Skin epidermis (tissue), 12 donors: ENCODE data around the gene ENDOG.
"Not testable (repeated sequence)": the region's sequence is repeated elsewhere in the genome, so short reads cannot be mapped to it uniquely, and the experiment has no call there.

ENCODE experiments used
- H3K27ac ChIP-seq, 21 experiments: fragments of 200-600 bp; sonication (generic) in 11 of 21; one replicate each; pipeline ENCODE4 v1.5.0; 2020; ENCODE audit warnings: mild to moderate bottlenecking in 3 of 21, inconsistent platforms in 2 of 21, moderate library complexity in 2 of 21
- H3K4me3 ChIP-seq, 7 experiments: fragments of 200-600 bp; sonication (generic) in 2 of 7; one replicate each; pipeline ENCODE4 v1.5.0; 2020; ENCODE audit warnings: inconsistent platforms in 2 of 7, mild to moderate bottlenecking in 2 of 7, moderate library complexity in 1 of 7

Gene ENDOG

DNA sequence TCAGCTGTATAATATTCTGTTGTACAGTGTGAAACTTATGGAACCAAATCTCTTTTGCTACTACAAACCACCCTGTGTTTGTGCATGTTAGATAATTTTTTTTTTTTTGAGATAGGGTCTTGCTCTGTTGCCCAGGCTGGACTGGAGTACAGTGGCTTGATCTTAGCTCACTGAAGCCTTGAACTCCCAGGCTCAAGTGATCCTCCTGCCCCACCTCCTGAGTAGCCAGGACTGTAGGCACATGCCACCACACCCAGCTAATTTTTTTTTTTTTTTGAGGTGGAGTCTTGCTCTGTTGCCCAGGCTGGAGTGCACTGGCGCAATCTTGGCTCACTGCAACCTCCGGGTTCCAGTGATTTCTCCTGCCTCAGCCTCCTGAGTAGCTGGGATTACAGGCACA, 23.3 kb upstream of the ENDOG start:
- not testable (repeated sequence) for H3K4me3 ChIP-seq, H3K27ac ChIP-seq

DNA sequence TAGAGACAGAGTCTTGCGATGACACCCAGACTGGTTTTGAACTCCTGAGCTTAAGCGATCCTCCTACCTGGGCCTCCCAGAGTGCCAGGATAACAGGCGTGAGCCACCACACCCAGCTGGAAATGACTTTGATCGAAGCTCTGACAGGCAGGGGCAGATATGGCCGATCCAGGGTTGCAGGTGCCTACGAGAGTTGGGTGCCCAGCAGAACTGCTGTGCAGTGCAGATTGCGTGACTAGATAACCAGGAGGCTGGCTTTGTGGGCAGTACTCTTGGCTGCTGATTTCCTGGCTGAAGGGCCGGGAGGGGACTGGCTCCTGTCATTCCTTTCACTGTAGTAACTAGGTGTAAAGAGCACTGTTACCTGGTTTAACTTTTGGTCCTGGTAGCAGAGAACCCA, 19.4 kb upstream of the ENDOG start:
- no peak overlapping the region for H3K4me3 ChIP-seq
- H3K27ac ChIP-seq: no peak overlapping the region

DNA sequence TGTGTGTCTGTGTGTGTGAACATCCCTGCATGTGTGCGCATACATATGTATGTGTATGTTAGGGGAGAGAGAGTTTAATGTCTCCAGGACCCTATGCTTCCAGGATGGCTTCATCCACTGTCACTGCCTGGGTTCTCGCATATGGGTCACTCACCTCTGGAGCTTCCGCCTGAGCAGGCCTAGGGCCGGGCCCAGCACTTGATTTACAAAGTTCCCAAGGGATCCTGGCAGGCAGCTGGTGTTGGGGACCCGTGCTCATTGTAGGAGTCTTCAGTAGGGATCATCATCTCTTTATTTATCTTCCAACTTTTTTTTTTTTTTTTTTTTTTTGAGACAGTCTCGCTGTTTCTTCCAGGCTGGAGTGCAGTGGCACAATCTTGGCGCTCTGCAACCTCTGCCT, 18.2 kb upstream of the ENDOG start:
- Histone ChIP-seq H3K27ac (no peak overlapping the region), H3K4me3 (no peak overlapping the region)

DNA sequence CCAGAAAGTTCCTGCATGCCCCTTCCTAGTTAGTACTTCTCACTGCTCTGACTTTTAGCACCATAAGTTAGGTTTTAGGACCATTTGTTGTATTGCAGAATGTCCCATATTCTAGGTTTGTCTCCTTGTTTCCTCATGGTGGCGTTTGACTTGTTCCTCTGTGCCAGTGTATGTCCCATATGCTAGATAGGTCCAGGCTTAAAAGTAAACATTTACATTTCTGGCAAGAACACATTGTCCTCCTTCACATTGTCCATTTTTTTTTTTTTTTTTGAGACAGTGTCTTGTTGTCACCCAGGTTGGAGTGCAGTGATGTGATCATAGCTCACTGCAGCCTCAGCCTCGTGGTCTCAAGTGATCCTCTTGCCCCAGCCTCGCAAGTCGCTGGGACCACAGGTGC, 15.8 kb upstream of the ENDOG start:
- Histone ChIP-seq H3K4me3 (no peak overlapping the region), H3K27ac (no peak overlapping the region)

DNA sequence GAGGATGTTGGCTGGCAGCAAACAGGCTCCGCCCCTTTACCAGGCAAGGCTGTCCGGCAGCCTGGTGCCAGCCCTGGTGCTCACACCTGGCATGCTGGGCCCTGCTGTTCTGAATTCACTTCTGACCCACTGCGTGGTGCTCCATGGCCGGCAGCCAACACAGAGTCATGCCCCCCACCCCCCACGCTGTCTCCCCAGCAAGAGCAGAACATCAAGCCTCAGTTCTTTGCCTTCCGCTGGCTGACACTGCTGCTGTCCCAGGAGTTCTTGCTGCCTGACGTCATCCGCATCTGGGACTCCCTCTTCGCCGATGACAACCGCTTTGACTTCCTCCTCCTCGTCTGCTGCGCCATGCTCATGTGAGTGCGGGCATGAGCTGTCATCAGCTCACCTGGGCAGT, 12.6 kb upstream of the ENDOG start:
- H3K27ac ChIP-seq: no peak overlapping the region

DNA sequence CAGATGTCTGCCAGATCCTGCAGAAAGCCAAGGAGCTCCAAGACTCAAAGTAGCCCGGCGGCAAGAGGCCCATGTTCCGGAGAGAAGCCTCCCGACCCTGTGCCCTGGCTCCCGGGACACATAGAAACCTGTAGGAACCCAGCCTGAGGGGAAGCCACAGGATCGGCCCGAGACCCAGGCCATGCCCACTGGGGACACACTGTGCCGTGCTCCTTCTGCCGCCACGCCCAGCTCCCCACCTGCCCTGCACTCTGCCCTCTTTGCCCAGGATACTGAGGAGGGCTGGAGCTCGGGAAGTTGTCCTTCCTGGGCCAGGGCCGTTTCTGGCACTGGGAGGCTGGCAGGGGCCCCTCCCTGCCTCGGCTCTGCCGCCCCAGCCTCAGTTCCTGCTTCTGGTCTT, 10.5 kb upstream of the ENDOG start:
- no peak overlapping the region for H3K27ac ChIP-seq
- H3K4me3 ChIP-seq: no peak overlapping the region

More for the DNA sequence above, 12.6 kb upstream of the ENDOG start:
- no peak overlapping the region for H3K4me3 ChIP-seq

DNA sequence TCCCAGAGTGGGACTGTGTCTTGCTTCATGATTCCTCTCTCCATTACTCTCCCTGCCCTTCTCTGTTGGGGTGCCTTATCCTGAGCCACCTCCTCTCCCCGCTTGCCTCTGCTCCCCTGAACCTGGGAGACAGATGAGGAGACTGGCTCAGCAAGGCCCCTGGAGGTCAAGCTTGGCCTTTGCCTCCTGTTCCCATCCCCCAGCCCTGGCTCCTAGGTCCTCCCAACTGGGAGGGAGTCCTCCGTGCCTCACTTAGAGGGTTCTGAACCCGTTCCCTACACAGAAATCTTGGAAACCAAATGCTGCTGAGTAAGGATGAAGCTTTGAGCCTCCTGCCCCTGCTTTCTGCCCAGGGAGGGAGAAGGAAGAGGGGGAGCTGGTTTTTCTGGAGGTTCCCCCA, 9.8 kb upstream of the ENDOG start:
- H3K4me3 ChIP-seq: no peak overlapping the region
- no peak overlapping the region for H3K27ac ChIP-seq

DNA sequence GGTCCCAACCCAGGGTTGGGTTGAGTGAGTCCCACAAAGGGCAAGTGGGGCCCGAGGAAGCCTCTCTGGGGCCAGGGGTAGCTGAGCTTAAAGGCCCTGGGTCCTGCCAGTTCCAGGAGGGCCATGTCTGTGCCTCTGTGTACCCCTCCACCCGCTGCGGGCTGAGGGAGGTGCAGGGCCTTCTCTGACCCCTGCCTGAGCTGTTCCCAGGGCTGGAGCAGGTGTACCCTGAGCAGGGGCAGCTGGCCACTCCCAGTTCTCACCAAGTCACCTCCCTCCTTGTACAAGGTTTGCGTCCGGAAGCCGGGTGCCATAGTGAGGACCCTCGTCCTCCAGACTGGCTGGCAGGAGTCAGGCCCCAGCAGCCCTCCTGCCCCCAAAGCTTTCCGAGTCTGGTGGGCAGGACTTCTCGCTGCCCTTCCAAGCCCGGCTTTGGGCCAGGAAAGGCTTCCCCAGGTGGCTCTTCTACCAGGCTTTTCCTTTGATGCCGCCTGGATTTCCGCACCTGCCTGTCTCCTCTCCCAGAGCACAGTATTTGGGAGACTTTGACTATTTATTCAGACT, 9.2 kb upstream of the ENDOG start:
- Histone ChIP-seq H3K27ac (no peak overlapping the region), H3K4me3 (no peak overlapping the region)

DNA sequence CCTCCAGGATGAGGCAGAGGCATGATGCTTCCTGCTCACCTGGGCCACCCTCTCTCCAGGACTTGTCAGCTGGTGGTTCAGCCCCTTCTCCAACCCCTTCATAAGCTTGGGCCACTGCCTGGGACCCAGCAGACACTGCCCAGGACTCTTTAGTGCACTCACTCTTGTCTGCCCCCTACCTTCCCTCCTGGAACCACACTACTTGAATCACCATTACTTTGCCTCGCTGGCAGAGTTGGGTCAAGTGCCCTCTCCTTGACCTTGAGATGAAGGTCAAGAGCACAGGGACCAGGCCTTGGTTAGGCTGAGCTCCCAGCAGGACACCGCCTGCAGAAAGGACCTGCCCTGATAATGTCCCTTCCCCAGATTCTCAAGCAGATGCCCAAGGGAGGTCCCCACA, 8.5 kb upstream of the ENDOG start:
- no peak overlapping the region for H3K27ac ChIP-seq
- no peak overlapping the region for H3K4me3 ChIP-seq

DNA sequence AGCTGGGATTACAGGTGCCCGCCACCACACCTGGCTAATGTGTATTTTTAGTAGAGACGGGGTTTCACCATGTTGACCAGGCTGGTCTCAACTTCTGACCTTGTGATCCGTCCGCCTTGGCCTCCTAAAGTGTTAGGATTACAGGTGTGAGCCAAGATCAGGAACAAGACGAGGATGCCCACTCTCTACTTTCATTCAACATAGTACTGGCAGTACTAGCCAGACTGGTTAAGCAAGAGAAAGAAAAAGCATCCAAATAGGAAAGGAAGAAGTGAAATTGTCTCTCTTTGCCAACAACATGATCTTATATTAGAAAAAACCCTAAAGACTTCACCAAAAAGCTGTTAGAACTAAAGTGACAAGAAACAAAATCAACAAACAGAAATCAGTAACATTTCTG, 7.4 kb upstream of the ENDOG start:
- no peak overlapping the region for H3K4me3 ChIP-seq
- no peak overlapping the region for H3K27ac ChIP-seq

DNA sequence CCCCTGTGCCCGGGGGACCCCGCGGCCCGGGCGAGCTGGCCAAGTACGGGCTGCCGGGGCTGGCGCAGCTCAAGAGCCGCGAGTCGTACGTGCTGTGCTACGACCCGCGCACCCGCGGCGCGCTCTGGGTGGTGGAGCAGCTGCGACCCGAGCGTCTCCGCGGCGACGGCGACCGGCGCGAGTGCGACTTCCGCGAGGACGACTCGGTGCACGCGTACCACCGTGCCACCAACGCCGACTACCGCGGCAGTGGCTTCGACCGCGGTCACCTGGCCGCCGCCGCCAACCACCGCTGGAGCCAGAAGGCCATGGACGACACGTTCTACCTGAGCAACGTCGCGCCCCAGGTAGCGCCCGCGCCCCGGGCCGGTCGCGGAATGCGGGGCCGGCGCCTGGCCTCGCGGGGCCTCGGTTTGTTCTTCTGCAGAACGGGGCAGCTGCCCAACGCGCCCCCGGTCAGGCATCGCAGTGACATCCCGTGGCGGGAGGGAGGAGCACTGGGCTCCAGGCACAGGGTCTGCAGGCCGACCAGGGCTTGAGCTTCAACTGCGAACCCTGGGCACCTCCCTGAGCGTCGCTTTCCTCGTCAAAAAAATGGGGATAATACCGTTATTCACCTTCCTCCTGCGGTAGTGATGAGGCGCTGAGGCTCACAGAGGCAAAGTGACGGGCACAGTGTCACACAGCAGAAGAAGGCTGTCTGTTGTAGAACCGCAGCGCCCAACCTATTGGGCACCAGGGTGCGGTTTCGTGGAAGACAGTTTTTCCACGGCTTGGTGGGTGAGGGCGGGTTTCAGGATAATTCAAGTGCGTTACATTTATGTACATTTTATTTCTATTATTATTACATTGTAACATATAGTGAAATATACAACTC, 777 bp downstream of the ENDOG start:
- Histone ChIP-seq H3K27ac (peak overlapping the region in 17 of 21 experiments; percentile 28 to 86 (median 78)), H3K4me3 (peak overlapping the region; percentile 47 to 64 (median 61))

DNA sequence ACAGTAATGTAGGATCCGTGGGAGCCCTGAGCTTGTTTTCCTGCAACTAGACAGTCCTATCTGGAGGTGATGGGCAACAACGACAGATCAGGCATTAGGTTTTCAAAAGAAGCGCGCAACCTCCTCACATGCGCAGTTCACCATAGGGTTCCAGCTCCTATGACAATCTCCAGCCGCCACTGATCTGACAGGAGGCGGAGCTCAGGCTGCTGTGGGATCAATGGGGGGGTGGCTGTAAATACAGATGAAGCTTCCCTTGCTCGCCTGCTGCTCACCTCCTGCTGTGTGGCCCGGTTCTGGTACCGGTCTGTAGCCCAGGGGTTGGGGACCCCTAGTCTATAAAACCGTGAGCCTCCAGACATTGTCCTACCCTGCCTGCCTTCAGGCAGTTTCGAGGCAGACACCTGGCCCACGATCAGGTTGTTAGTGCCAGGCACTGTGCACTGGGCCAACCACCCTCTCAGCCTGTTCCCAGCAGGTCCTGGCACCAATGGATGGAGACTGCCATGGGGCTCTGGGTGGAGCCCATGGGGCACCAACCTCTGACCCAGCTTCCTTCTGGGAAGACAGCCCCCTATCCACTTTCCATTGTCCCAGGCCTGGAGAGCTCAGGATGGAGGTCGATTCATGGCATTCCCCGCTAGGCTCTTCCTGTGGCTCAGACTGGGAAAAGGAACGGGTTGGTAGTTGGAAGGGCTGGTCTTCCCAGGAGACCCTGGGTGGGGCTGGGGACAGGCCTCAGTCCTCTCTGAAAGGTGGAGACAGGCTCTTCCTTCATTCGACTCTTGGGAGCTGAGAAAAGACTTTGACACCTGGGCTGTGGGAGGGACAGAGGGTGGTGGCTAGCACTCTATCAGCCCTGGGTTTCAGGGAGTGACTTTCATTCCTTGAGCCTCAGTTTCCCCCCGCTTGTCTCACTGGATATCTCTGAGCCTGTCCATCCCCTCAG, 1.7 kb downstream of the ENDOG start:
- Histone ChIP-seq H3K27ac (peak overlapping the region in 3 of 21 experiments; percentile 16 to 51 (median 34)), H3K4me3 (peak overlapping the region in 1 of 7 experiments; percentile 61)

DNA sequence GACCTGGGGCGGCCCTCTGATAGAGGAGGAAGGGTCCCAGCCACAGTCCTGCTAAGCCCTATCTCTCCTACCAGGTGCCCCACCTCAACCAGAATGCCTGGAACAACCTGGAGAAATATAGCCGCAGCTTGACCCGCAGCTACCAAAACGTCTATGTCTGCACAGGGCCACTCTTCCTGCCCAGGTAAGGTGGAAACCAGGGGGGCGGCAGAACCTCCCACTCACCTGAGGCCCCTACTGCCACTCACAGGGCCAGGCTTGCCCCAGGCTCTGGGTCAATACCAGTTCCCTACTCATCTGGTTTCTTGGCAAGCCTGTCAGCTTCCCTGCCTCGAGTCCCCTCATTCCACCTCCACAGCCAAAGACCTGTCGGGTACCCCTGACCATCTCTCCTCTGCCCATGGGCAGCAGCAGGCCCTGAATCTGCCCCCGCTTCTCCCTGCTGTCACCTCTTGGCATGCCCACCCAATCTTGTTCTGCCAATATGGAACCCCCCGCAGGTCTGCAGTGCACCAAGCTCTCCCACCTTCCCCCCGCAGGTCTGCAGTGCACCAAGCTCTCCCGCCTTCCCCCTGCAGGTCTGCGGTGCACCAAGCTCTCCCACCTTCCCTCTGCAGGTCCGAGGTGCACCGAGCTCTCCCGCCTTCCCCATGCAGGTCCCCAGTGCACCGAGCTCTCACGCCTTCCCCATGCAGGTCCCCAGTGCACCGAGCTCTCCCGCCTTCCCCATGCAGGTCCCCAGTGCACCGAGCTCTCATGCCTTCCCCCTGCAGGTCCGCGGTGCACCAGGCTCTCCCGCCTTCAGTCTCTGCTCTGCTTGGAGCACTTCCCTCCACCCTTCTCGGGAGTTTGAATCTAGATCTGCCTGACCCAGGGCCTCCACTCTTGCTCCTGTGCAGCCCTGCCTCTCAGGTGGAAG, 2.6 kb downstream of the ENDOG start:
- no peak overlapping the region for H3K4me3 ChIP-seq
- peak overlapping the region in 1 of 21 experiments; percentile 16 for H3K27ac ChIP-seq

DNA sequence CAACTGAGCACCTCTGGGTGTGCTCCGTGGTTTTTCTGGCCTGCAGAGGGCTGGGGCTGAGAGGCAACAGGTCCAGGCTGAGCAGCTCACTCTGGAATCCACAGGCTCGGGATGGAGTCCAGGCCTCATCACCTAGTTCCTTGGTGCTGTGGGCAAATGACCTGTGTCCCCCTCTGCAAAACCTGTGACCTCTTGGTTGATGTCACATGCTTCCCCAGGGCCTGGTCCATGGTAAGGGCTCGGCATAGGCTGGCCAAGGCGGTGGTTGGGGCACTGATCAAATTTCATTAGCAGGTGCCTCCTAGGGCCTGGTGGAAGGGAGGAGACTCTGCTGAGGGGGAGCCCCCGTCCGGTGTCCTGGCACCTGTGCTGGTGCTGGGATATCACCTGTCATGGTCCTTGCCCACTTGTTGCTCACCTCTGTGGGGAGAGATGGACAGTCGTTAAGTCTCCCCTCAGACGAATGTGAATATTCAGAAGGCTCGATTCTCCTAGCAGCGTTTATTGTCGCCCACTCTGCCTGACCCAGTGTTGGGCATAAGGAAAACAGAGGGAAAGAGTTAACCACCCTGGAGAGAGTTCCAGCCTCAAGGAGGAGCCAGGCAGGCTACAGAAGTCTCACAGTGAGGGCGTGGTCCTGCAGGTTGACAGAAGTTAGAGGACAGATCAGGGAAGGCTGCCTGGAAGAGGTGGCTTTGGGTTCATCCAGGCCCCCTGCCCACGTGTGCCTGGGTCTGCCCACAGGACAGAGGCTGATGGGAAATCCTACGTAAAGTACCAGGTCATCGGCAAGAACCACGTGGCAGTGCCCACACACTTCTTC, 3.5 kb downstream of the ENDOG start:
- no peak overlapping the region for H3K27ac ChIP-seq

DNA sequence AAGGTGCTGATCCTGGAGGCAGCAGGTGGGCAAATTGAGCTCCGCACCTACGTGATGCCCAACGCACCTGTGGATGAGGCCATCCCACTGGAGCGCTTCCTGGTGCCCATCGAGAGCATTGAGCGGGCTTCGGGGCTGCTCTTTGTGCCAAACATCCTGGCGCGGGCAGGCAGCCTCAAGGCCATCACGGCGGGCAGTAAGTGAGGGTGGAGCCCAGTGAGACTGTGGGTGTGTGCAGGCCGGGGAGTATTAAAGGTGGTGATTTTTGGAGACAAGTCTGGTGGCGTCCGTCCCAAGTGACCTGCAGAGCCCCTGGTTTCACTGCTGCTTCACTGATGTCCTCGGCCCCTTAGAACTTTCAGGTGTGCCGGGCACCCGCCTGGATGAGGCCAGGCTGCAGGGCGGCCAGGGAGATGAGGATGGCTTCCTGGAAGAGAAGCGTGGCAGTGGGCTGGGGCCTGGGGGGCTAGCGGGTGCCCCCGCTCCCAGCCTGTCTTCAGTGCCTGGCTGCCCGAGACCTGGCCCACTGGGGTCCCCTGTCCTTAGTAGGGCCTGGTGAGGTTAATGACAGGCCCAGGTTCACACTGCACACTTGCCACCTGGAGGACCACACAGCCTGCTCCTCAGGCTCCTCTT, 4.2 kb downstream of the ENDOG start:
- H3K4me3 ChIP-seq: no peak overlapping the region
- H3K27ac ChIP-seq: no peak overlapping the region

More for the DNA sequence above, 3.5 kb downstream of the ENDOG start:
- H3K4me3 ChIP-seq: no peak overlapping the region

DNA sequence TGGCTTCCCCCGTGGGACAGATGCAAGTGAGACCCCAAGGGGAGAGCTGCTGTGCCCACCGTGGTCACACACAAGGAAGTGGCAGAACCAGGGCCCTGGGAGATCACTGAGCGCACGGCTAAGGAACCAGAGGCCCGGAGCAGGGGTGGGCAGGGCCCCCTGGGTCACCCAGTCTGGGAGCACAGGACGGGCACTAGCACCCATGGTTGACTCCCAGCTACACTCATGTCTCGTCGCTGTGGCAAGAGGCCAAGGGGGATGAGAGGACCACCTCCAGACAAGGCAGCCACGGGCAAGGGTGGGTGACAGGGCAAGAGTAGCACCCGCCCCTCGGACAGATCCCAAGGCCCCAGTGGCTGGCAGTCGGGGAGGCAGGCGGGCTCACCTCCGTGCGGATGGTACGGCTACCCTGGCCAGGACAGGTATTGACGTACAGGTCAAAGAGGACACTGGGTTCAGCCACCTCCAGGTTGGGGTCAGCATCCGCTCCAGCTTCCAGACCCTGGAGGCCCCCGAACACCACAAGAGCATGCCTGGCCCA, 5.1 kb downstream of the ENDOG start:
- Histone ChIP-seq H3K27ac (no peak overlapping the region), H3K4me3 (no peak overlapping the region)

DNA sequence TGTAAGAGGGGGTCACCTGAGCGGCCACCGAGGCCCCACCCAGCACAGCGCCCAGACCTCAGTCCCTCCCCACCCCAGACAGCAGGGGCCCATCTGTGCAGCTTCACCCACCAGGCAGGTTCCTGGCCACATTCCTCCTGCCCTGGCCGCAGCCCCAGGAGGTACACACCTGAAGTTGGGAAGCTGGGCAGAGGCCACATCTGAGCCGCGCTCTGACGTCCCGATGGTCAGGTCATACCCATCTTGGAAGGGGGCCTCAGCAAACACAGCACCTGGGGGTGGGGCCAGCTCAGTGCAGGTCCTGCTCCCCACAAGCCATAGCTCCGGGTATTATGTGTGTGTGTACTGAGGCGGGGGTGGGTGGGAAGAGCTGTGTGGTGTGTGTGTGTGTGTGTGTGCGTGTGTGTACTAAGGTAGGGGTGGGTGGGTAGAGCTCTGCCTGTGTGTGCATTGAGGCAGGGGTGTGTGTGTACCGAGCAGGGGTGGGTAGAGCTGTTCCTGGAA, 5.7 kb downstream of the ENDOG start:
- Histone ChIP-seq H3K27ac (no peak overlapping the region), H3K4me3 (no peak overlapping the region)

DNA sequence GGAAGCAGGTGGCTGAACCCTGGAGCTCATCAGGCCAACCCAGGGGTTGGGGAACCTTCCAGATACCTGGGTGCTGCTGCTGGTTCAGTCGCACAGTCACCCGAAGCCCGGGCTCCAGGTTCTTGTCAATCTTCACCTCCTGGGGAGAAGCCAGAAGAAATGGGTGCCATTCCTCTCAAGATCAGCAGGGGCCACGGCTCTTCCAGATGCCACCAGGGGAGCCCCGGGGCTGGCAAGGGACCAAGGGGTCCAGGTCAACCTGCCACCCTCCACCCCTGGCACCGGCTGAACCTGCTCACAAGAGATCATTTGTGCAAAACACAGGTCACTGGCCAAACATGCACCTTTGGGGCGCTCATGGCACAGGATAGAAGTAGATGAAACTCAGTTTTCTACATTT, 6.6 kb downstream of the ENDOG start:
- no peak overlapping the region for H3K27ac ChIP-seq
- no peak overlapping the region for H3K4me3 ChIP-seq
